ENCODE data around the gene MTM1. TPM values are rescaled to one million over a fixed set of nuclear protein-coding genes. Genes with fewer than 3 reads are reported as not detected.

Gene MTM1
- total RNA-seq, 4 donors from 2014 or later, result 16.3 to 50.0 (median 22.8) TPM

DNA sequence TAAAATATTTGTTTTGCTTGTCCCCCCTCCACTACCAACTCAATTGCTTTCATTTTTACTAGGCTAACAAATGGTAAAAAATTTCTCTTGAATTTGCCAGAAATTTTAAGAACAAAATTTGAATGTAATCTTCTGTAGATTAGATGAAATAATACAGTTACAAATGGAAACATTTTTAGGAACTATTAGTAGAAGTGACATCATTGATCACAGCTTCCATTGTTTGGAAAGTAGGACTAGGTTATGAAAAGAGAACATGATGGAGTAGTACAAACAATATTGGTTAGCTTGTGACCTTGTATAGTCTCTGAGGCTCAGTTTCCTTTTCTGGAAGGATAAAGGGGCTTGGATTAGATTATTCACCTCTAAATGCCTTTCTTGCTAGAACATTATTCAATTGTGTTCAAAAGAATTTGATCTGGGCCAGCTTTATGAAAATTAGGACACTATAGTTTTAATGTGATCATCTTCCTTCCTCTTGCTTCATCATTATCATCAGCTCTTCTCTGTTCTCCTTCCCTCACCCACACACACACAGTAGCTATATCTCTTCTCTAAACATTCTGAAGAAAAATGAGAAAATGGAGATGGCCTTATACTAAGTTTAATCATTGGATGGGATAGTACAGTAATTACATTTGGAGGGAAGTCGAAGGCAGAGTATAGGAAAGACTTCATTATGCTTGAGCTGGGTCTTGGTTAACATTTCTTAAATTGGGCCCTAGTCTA, 134.7 kb downstream of the MTM1 start:
- intact Hi-C loops (cut with DNase I), result no loop called here
- no peak overlapping the region for H3K27ac ChIP-seq
- no peak overlapping the region for H3K4me3 ChIP-seq (replicated peaks in 1 of 3)
- no peak for DNase-seq
- TF ChIP-seq, protein P1, sequence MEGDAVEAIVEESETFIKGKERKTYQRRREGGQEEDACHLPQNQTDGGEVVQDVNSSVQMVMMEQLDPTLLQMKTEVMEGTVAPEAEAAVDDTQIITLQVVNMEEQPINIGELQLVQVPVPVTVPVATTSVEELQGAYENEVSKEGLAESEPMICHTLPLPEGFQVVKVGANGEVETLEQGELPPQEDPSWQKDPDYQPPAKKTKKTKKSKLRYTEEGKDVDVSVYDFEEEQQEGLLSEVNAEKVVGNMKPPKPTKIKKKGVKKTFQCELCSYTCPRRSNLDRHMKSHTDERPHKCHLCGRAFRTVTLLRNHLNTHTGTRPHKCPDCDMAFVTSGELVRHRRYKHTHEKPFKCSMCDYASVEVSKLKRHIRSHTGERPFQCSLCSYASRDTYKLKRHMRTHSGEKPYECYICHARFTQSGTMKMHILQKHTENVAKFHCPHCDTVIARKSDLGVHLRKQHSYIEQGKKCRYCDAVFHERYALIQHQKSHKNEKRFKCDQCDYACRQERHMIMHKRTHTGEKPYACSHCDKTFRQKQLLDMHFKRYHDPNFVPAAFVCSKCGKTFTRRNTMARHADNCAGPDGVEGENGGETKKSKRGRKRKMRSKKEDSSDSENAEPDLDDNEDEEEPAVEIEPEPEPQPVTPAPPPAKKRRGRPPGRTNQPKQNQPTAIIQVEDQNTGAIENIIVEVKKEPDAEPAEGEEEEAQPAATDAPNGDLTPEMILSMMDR (IDR thresholded peaks at IDR 0.05), result no peak
- TF ChIP-seq POLR2A (IDR thresholded peaks at IDR 0.05), result no peak
- H3K27me3 ChIP-seq, result no peaks in the 10 kb centered on the region
- H3K9me3 ChIP-seq, result no peaks in the 10 kb centered on the region
- WGBS, 2 donors, result 88 to 96% methylated on average over 1 of the region's 1 CpG
- no peaks in the 10 kb centered on the region for H3K36me3 ChIP-seq
- no peaks in the 10 kb centered on the region for H3K4me1 ChIP-seq

DNA sequence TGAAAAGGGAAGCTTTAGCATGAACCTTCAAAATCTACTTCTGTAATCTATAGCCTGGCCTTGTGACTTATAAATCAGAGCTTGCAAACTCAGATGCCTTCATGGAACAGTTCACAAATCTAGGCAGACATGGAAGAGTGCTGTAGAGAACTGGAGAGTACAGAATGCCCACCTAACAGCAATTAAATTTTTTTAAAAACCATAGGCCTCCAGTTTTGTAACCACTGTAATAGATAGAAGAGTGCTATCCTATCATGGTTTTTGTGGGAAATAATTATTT, 135.2 kb downstream of the MTM1 start:
- Histone ChIP-seq H3K4me3 (replicated peaks in 1 of 3) (no peak overlapping the region), H3K27ac (no peak overlapping the region), H3K4me1 (no peaks in the 10 kb centered on the region), H3K27me3 (no peaks in the 10 kb centered on the region), H3K9me3 (no peaks in the 10 kb centered on the region), H3K36me3 (no peaks in the 10 kb centered on the region)
- no peak for TF ChIP-seq POLR2A (IDR thresholded peaks at IDR 0.05)
- TF ChIP-seq, protein P1 (IDR thresholded peaks at IDR 0.05), result no peak
- DNase-seq, result no peak
- intact Hi-C loops (cut with DNase I), result no loop called here

DNA sequence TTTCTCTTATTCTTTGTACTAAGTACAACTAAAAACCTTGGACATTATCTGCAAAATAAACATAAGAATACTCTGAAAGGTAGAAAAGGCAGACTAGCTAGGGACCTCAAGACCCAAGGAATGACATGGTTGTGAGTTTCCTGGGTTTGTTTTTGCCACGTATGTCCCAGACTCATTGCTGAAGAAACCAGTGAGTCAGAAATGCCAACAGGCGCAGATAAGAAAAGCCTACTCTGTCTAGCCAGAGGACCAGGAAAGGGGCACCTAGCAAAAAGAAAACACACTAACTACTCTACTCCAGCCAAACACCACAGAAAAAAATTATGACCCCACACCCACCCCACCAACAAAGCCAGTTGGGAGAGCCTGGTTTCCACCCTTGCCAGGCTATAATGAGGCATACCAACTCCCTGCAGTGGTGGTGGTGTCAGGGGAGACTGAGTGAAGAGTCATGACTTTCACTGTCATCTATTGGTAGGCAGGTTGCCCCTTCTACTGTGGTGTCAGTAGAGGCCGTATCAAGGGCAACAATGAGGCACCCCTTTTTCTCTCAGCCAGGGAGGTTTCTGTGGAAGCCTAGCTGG, 135.7 kb downstream of the MTM1 start:
- H3K27ac ChIP-seq, result no peak overlapping the region
- intact Hi-C loops (cut with DNase I), result no loop called here
- DNase-seq, result no peak
- no peaks in the 10 kb centered on the region for H3K4me1 ChIP-seq
- no peak overlapping the region for H3K4me3 ChIP-seq (replicated peaks in 1 of 3)
- no peak for TF ChIP-seq POLR2A (IDR thresholded peaks at IDR 0.05)
- TF ChIP-seq, protein P1 (IDR thresholded peaks at IDR 0.05), result no peak
- no peaks in the 10 kb centered on the region for H3K36me3 ChIP-seq
- no peaks in the 10 kb centered on the region for H3K9me3 ChIP-seq
- WGBS, 2 donors, result 58 to 62% methylated on average over 2 to 3 of the region's 3 CpGs
- H3K27me3 ChIP-seq, result no peaks in the 10 kb centered on the region

DNA sequence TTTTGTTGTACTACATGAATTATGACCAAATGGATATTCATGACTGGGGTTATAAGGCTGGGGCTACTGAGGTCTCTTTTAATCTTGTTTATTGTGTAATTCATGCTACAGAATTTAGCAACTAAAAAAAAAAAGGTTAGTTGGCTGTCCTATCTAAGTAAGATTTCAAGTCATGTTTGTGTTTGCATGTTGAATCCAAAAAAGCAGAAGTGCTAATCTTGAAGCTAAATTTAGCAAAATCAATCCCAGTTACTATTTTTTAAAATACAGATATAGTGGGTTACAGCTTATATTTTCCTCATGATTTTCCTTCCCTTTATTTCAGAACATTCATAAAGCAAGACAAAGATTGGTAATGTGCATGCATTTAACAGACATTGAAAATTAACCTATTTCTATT, 144.2 kb downstream of the MTM1 start:
- TF ChIP-seq, protein P1 (IDR thresholded peaks at IDR 0.05), result no peak
- no peak for TF ChIP-seq POLR2A (IDR thresholded peaks at IDR 0.05)
- H3K27me3 ChIP-seq, result no peaks in the 10 kb centered on the region
- intact Hi-C loops (cut with DNase I), result no loop called here
- no peak for DNase-seq
- H3K9me3 ChIP-seq, result no peaks in the 10 kb centered on the region
- no peak overlapping the region for H3K4me3 ChIP-seq (replicated peaks in 1 of 3)
- H3K36me3 ChIP-seq, result no peaks in the 10 kb centered on the region
- no peak overlapping the region for H3K27ac ChIP-seq
- no peaks in the 10 kb centered on the region for H3K4me1 ChIP-seq

DNA sequence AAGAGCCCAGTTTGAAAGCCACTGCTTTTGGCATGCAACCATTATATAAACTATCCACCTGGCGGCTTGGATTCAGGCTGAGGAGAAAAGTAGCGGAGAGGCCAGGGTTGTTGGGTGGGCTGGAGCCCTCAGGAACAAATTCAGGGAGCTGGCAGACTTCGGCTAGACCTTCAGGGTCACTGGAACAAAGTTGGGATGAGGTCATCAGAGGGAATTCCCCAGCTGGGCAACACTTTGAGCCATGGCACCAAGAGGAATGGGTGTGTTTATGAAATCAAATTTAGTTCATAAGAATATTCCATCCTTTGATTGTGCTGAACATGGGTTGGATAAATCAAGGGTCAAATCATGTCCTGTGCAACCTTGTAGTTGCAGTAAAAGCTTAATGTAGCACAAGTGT, 146.8 kb downstream of the MTM1 start:
- H3K4me1 ChIP-seq, result no peaks in the 10 kb centered on the region
- H3K4me3 ChIP-seq (replicated peaks in 1 of 3), result no peak overlapping the region
- no peaks in the 10 kb centered on the region for H3K27me3 ChIP-seq
- TF ChIP-seq, protein P1 (IDR thresholded peaks at IDR 0.05), result no peak
- TF ChIP-seq POLR2A (IDR thresholded peaks at IDR 0.05), result no peak
- DNase-seq, result no peak
- intact Hi-C loops (cut with DNase I), result no loop called here
- H3K27ac ChIP-seq, result no peak overlapping the region
- H3K9me3 ChIP-seq, result no peaks in the 10 kb centered on the region
- H3K36me3 ChIP-seq, result no peaks in the 10 kb centered on the region
- WGBS, 2 donors, result 90 to 100% methylated on average over 1 to 3 of the region's 3 CpGs
